Endometrium (tissue), 2 donors: ENCODE data around the gene TRIM64C.
"Not testable (repeated sequence)": the region's sequence is repeated elsewhere in the genome, so short reads cannot be mapped to it uniquely, and the experiment has no call there.

Source experiments
- FAIRE-seq: peaks from 2 replicates; lab custom pipeline; 2012; peaks lifted over from hg19 to GRCh38; lab: Jason Lieb, UNC
- donor health status: control.
- donor health status: control.

Gene TRIM64C, protein sequence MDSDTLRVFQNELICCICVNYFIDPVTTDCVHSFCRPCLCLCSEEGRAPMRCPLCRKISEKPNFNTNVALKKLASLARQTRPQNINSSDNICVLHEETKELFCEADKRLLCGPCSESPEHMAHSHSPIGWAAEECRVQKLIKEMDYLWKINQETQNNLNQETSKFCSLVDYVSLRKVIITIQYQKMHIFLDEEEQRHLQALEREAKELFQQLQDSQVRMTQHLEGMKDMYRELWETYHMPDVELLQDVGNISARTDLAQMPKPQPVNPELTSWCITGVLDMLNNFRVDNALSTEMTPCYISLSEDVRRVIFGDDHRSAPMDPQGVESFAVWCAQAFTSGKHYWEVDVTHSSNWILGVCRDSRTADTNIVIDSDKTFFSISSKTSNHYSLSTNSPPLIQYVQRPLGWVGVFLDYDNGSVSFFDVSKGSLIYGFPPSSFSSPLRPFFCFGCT

GRCh38 chr11:49059012-49059411 is at the start of gene TRIM64C:
Gene TRIM64C, minus strand, starts transcription at chr11:49059112. Its CDS starts 0 bp downstream, at chr11:49059112.
- FAIRE-seq: not testable (repeated sequence)

DNA sequence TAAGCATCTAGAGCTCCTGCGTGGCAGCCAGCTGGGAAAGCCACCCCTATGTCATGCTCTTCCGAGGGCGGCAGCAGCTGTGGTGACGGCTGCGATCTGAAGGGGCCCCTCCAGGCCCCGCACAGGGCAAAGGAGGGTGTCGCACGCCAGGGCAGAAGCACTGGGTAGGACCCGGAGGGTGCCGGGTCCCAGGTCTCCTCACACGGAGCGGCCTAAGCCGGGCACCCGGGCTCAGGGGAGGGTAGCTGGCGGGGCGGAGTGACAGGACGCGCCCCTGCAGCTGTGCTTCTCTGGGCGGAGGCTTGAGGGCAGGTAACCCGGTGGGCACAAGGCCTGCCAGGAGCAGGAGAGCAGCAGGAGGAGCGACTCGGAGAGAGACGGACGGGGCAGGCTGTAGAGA is 43.4 kb upstream of the TRIM64C start:
- FAIRE-seq: not testable (repeated sequence)

DNA sequence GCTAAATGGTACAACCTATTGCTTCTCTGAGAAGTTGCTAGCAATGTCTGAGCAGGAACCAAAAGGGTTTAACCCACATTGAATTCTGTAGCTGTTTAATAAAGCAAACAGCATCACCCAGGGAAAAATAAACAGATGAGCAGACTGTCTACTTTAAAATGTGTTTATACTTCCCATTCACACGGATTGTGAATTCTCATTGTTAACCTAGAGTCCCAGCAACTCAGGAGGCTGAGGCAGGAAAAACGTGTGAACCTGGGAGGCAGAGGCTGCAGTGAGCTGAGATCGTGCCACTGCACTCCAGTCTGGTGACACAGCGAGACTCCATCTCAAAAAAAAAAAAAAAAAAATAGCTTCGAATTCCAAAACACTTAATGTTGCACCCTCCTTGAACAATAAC is 11.0 kb upstream of the TRIM64C start:
- FAIRE-seq: not testable (repeated sequence)

DNA sequence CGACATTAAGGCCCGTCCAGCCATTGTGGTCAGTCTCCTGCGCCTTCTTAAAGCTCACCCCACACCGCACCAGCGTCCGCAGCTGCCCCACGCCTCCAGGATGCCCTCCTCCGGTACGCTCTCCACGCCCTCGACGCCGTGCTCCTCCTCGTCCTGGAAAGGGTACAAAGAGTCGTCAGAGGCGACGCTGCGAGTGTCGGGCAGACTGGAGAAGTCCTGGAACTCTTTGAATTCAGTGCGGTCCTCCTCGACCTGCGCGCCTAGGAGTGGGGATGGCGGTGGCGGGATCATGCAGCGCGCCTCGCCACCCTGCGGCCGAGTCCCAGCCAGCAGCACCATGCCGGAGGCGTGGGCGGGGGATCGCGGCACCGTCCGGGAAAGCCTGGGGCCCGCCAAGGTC is 9.1 kb downstream of the TRIM64C start:
- FAIRE-seq: not testable (repeated sequence)

DNA sequence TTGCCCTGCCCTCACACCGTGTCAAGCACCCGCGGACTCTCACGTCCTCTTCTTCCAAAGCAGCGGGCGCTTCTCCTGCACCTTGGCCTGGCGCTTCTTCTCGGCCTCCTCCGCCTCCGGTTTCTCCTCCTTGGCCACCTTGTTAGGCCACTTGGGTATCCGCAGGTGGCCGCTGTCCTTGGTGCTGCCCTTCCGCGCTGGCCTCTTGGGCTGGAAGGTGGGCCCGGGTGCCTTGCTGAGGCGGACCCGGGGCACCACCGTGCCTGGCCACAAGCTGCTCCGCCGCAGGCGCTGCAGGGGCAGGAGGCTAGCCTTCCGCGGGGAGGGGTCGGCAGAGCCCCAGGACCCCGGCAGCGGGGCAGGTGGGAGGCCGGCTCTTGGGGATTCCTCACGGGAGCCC is 10.7 kb downstream of the TRIM64C start:
- FAIRE-seq: not testable (repeated sequence)

- FAIRE-seq: not testable (repeated sequence)
These were observed 30.4 kb downstream of the TRIM64C start, which contains the start of gene TRIM49B for GRCh38 chr11:49028523-49028922. Gene TRIM49B, plus strand, starts transcription at chr11:49028823. Its CDS starts 2,777 bp downstream, at chr11:49031600.
